HUES6 (cell line): ENCODE measurements around the gene PRDM15.

Experiments
- H3K27ac ChIP-seq: 2 replicates; pipeline ENCODE4 v1.7.0; 2013; ENCODE audit warnings: low read depth, mild to moderate bottlenecking, low read length, inconsistent platforms
- H3K27me3 ChIP-seq: 2 replicates; pipeline ENCODE4 v1.6.1; 2013; ENCODE audit warnings: low read length; ENCODE audit not compliant: control insufficient read depth, insufficient read depth
- H3K36me3 ChIP-seq: 2 replicates; pipeline ENCODE4 v1.6.1; 2013; ENCODE audit warnings: low read length; ENCODE audit not compliant: control insufficient read depth, insufficient read depth
- H3K4me1 ChIP-seq: 2 replicates; pipeline ENCODE4 v1.6.1; 2013; ENCODE audit warnings: low read length; ENCODE audit not compliant: control insufficient read depth, insufficient read depth
- H3K4me3 ChIP-seq: 2 replicates; pipeline ENCODE4 v1.5.1; 2013; ENCODE audit warnings: low read depth, low read length
- H3K9ac ChIP-seq: one replicate; pipeline ENCODE4 v1.6.1; 2013; ENCODE audit warnings: mild to moderate bottlenecking, low read length
- H3K9me3 ChIP-seq: 2 replicates; pipeline ENCODE4 v1.6.1; 2013; ENCODE audit warnings: low read depth, low read length; ENCODE audit not compliant: control insufficient read depth, insufficient read depth

The PRDM15 gene, protein sequence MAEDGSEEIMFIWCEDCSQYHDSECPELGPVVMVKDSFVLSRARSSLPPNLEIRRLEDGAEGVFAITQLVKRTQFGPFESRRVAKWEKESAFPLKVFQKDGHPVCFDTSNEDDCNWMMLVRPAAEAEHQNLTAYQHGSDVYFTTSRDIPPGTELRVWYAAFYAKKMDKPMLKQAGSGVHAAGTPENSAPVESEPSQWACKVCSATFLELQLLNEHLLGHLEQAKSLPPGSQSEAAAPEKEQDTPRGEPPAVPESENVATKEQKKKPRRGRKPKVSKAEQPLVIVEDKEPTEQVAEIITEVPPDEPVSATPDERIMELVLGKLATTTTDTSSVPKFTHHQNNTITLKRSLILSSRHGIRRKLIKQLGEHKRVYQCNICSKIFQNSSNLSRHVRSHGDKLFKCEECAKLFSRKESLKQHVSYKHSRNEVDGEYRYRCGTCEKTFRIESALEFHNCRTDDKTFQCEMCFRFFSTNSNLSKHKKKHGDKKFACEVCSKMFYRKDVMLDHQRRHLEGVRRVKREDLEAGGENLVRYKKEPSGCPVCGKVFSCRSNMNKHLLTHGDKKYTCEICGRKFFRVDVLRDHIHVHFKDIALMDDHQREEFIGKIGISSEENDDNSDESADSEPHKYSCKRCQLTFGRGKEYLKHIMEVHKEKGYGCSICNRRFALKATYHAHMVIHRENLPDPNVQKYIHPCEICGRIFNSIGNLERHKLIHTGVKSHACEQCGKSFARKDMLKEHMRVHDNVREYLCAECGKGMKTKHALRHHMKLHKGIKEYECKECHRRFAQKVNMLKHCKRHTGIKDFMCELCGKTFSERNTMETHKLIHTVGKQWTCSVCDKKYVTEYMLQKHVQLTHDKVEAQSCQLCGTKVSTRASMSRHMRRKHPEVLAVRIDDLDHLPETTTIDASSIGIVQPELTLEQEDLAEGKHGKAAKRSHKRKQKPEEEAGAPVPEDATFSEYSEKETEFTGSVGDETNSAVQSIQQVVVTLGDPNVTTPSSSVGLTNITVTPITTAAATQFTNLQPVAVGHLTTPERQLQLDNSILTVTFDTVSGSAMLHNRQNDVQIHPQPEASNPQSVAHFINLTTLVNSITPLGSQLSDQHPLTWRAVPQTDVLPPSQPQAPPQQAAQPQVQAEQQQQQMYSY

DNA sequence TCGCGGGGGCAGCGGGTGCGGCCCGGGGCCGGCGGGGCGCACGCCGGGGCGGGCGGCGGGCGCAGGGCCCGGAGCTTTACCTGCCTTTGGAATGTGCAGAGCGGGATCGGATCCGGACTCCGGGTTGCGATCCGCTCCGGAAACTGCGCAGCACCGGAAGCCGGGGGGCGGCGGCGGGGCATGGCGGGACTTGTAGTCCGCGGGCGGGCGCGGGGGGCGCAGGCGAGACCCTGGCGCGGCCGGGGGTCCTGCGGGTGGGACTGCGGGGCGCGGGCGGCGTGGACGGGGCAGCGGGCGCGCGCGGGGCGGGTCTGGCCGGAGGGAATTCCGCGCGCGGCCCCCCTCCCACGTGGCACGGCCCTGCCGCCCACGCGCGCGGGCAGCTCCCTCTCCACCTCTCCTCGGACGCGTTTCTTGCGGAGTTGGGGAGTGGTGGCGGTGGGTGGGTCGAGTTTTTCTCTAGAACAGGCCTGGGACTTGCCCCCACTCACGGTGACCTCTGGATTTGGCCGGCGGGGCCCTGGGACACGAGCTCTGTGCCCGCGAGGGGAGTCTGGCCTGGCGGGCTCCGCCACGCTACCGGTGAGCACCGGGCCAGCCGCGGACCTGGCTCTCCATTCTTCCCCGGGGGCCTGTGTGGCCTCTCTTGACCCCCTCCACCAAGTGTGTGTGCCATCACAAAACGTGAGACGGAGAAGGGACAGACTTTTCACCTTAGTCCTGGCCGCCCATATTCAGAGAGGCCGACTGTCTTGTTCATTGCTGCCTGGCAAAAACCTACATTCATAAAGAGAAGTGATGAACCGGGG, at the start of gene PRDM15:
TSS of gene PRDM15 (minus strand) at position 155 of the 809 bp plus-strand sequence. CDS start 18,981 bp downstream, outside the sequence.
- no peaks in the 10 kb centered on the region for H3K9me3 ChIP-seq

DNA sequence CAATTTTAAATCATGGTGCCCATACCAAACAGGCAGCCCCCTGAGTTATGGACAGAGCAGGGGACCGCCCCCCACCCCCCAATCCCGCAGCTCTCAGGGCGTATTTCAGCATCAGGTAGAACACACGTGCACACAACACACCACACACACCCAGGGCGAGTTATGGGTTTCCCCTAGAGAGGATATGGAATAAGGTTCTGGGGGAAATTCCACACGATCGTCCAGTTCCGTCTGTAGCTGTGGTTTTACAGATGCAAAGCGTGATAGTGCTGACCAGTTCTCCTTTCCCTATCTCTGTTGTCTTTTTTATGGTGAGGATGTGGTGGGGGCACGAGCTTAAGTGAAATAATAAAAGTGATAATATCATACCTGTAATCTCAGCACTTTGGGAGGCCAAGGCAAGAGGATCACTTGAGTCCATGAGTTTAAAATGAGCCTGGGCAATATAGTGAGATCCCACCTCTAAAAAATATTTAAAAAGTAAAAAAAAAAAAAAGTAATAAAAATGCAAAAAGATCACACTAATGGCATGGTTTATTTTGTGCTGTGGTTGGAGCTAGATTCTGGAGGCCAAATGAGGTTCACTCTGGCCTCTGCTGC, 49.6 kb upstream of the PRDM15 start:
- H3K27me3 ChIP-seq: no peaks in the 10 kb centered on the region
- no peaks in the 10 kb centered on the region for H3K9me3 ChIP-seq
- H3K4me1 ChIP-seq: peaks cover 32% of the 10 kb centered on the region
- H3K9ac ChIP-seq: no peak overlapping the region
- H3K4me3 ChIP-seq: no peak overlapping the region
- H3K27ac ChIP-seq: no peak overlapping the region
- no peaks in the 10 kb centered on the region for H3K36me3 ChIP-seq

More for the DNA sequence above, at the start of gene PRDM15:
- Histone ChIP-seq H3K36me3 (no peaks in the 10 kb centered on the region), H3K27ac (peak within 1 kb of the TSS; percentile 57; the same call in 1 of the 2 replicates), H3K9ac (peak within 1 kb of the TSS; percentile 84), H3K27me3 (no peaks in the 10 kb centered on the region), H3K4me3 (peak within 1 kb of the TSS; percentile 97), H3K4me1 (peaks cover 6% of the 10 kb centered on the region; the same call in 1 of the 2 replicates)

- Histone ChIP-seq H3K4me1 (peaks cover 23% of the 10 kb centered on the region), H3K4me3 (no peak overlapping the region), H3K36me3 (no peaks in the 10 kb centered on the region), H3K27ac (no peak overlapping the region), H3K9ac (no peak overlapping the region), H3K27me3 (no peaks in the 10 kb centered on the region), H3K9me3 (no peaks in the 10 kb centered on the region)
These were observed 48.7 kb upstream of the PRDM15 start for GRCh38 chr21:41927727-41928409.

- Histone ChIP-seq H3K4me1 (peaks cover 21% of the 10 kb centered on the region), H3K27ac (no peak overlapping the region), H3K9ac (no peak overlapping the region)
These were observed 47.6 kb upstream of the PRDM15 start for GRCh38 chr21:41926807-41927171.

GRCh38 chr21:41926117-41926806, 47.1 kb upstream of the PRDM15 start:
- no peak overlapping the region for H3K4me3 ChIP-seq
- no peak overlapping the region for H3K27ac ChIP-seq
- H3K4me1 ChIP-seq: peaks cover 21% of the 10 kb centered on the region
- no peak overlapping the region for H3K9ac ChIP-seq
- H3K27me3 ChIP-seq: no peaks in the 10 kb centered on the region
- H3K36me3 ChIP-seq: no peaks in the 10 kb centered on the region
- H3K9me3 ChIP-seq: no peaks in the 10 kb centered on the region

More at GRCh38 chr21:41926807-41927171, 47.6 kb upstream of the PRDM15 start:
- Histone ChIP-seq H3K9me3 (no peaks in the 10 kb centered on the region), H3K27me3 (no peaks in the 10 kb centered on the region), H3K36me3 (no peaks in the 10 kb centered on the region), H3K4me3 (no peak overlapping the region)

GRCh38 chr21:41925767-41926116, 46.6 kb upstream of the PRDM15 start:
- Histone ChIP-seq H3K9ac (no peak overlapping the region), H3K27ac (no peak overlapping the region), H3K4me3 (no peak overlapping the region)

DNA sequence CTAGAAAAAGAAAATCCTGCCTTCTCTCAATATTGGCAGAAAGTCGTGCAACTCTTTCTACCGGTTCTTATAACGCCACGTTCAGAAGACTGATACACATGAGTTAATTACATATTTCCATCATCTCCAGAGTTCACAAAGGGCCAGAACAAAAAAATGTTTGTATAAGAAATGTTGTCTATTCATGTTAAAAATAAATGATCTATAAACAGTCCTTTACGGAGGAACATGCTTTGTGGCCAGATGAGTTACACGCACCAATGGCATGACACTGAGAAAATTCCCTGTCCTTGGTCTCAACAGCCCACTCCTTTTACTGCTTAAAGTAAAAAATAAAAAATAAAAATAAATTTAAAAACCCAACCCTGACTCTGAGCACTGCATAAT, 45.2 kb upstream of the PRDM15 start:
- Histone ChIP-seq H3K4me3 (no peak overlapping the region), H3K9ac (no peak overlapping the region), H3K27ac (no peak overlapping the region), H3K9me3 (no peaks in the 10 kb centered on the region), H3K36me3 (no peaks in the 10 kb centered on the region), H3K27me3 (no peaks in the 10 kb centered on the region), H3K4me1 (peaks cover 14% of the 10 kb centered on the region)

More at GRCh38 chr21:41925767-41926116, 46.6 kb upstream of the PRDM15 start:
- no peaks in the 10 kb centered on the region for H3K9me3 ChIP-seq
- no peaks in the 10 kb centered on the region for H3K36me3 ChIP-seq
- H3K4me1 ChIP-seq: peaks cover 16% of the 10 kb centered on the region
- no peaks in the 10 kb centered on the region for H3K27me3 ChIP-seq

- H3K9ac ChIP-seq: no peak overlapping the region
These were observed 44.7 kb upstream of the PRDM15 start for GRCh38 chr21:41923631-41924367.

GRCh38 chr21:41923186-41923585, 44.0 kb upstream of the PRDM15 start:
- H3K9ac ChIP-seq: no peak overlapping the region
- H3K27ac ChIP-seq: no peak overlapping the region
- peaks cover 14% of the 10 kb centered on the region for H3K4me1 ChIP-seq
- H3K9me3 ChIP-seq: no peaks in the 10 kb centered on the region
- no peak overlapping the region for H3K4me3 ChIP-seq
- no peaks in the 10 kb centered on the region for H3K36me3 ChIP-seq
- H3K27me3 ChIP-seq: no peaks in the 10 kb centered on the region

More at GRCh38 chr21:41923631-41924367, 44.7 kb upstream of the PRDM15 start:
- no peak overlapping the region for H3K27ac ChIP-seq
- peaks cover 14% of the 10 kb centered on the region for H3K4me1 ChIP-seq
- no peaks in the 10 kb centered on the region for H3K36me3 ChIP-seq
- H3K27me3 ChIP-seq: no peaks in the 10 kb centered on the region
- no peak overlapping the region for H3K4me3 ChIP-seq
- no peaks in the 10 kb centered on the region for H3K9me3 ChIP-seq
